Measurements from ENCODE around the gene TYMP. TPM values are rescaled to one million over a fixed set of nuclear protein-coding genes. Genes with fewer than 3 reads are reported as not detected.

Gene TYMP
- total RNA-seq, 4 donors from 2014 or later = 4.4 to 21.5 (median 15.6) TPM

DNA sequence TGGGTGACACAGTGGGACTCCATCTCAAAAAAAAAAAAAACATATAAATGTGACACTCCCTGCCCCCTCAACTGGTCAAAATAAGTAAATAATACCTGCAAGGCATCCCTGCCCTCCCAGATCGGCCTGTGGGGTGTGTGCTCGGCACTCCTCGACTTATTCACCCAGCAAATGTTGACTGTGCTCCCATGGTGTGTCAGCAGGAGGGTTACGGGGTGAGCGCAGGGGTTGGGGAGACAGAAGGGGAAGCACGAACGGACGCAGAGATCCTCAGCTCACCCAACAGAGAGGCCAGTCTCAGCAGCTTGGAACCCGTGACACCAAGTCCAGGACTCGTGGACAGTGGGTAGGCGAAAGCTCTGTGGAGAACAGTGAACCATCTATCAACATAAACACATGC, 50.1 kb downstream of the TYMP start:
- intact Hi-C loops (cut with DNase I; ENCODE audit: low total_unique reads) = no loop called here
- Histone ChIP-seq H3K4me3 (no peak overlapping the region), H3K9me3 (no peaks in the 10 kb centered on the region), H3K4me1 (peaks cover 0 to 4% of the 10 kb centered on the region in 2 donors), H3K27me3 (peaks cover 12 to 18% of the 10 kb centered on the region in 2 donors), H3K36me3 (no peaks in the 10 kb centered on the region), H3K27ac (no peak overlapping the region)
- TF ChIP-seq, protein P1, sequence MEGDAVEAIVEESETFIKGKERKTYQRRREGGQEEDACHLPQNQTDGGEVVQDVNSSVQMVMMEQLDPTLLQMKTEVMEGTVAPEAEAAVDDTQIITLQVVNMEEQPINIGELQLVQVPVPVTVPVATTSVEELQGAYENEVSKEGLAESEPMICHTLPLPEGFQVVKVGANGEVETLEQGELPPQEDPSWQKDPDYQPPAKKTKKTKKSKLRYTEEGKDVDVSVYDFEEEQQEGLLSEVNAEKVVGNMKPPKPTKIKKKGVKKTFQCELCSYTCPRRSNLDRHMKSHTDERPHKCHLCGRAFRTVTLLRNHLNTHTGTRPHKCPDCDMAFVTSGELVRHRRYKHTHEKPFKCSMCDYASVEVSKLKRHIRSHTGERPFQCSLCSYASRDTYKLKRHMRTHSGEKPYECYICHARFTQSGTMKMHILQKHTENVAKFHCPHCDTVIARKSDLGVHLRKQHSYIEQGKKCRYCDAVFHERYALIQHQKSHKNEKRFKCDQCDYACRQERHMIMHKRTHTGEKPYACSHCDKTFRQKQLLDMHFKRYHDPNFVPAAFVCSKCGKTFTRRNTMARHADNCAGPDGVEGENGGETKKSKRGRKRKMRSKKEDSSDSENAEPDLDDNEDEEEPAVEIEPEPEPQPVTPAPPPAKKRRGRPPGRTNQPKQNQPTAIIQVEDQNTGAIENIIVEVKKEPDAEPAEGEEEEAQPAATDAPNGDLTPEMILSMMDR (IDR thresholded peaks at IDR 0.05) = no peak
- DNase-seq = no peak

DNA sequence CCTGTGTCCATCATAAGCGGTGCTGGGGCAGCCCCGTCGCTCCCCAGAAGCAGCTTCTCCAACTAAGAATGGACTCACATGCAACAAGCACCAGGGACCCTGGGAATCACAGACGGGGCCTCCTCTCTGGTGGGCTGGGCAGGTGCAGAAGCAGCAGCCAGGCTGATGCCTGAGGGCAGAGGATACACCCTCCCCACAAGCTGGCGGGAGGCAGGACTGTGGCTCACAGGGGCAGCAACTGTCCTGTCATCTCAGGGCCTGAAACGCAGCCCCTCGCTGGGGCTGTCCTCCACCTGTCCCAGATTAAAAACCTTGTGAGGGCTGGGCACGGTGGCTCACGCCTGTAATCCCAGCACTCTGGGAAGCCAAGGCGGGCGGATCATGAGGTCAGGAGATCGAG, 51.9 kb downstream of the TYMP start:
- peaks cover 0 to 13% of the 10 kb centered on the region in 2 donors for H3K4me1 ChIP-seq
- intact Hi-C loops (cut with DNase I; ENCODE audit: low total_unique reads) = no loop called here
- DNase-seq = no peak
- no peaks in the 10 kb centered on the region for H3K9me3 ChIP-seq
- no peak overlapping the region for H3K4me3 ChIP-seq
- H3K27me3 ChIP-seq = peaks cover 6 to 18% of the 10 kb centered on the region in 2 donors
- H3K27ac ChIP-seq = no peak overlapping the region
- no peaks in the 10 kb centered on the region for H3K36me3 ChIP-seq
- TF ChIP-seq POLR2A (IDR thresholded peaks at IDR 0.05) = no peak
- TF ChIP-seq, protein P1 (IDR thresholded peaks at IDR 0.05) = no peak

DNA sequence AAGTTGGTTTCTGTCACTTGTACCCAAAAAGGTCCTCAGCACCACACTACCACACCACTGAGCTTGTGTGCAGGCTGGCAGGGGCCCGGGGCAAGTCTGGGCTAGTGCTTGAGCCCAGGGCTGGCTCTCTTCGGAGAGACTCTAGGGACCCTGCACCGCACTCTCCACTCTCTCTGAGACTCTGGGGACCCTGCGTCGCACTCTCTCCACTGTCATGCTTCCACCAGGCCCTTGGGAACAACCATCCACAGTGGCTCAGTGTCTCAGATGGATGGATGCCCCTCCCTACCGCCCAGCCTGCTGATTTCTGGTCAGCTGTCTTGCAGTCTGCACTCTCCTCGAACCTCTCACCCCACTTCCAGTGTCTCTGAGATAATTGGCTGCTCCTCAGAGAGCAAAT, 52.9 kb downstream of the TYMP start:
- H3K36me3 ChIP-seq = no peaks in the 10 kb centered on the region
- H3K4me1 ChIP-seq = peaks cover 0 to 15% of the 10 kb centered on the region in 2 donors
- H3K27ac ChIP-seq = no peak overlapping the region
- no peak for DNase-seq
- TF ChIP-seq POLR2A (IDR thresholded peaks at IDR 0.05) = no peak
- TF ChIP-seq, protein P1 (IDR thresholded peaks at IDR 0.05) = no peak
- peaks cover 1 to 9% of the 10 kb centered on the region in 2 donors for H3K27me3 ChIP-seq
- intact Hi-C loops (cut with DNase I; ENCODE audit: low total_unique reads) = no loop called here
- H3K9me3 ChIP-seq = no peaks in the 10 kb centered on the region
- no peak overlapping the region for H3K4me3 ChIP-seq

Other genes with a start within 250 kb of the TYMP start
- 100 to 1,000 TPM in 2 of 4 donors, 10 to 100 TPM in 2; 44.7 to 208 (median 126) TPM for gene PLXNB2, start 222.4 kb downstream of the TYMP start, total RNA-seq
- gene DENND6B, start 203.0 kb downstream of the TYMP start, total RNA-seq = 10 to 100 TPM in 1 of 4 donors, 1 to 10 TPM in 3; 2.9 to 15.5 (median 8.0) TPM
- 10 to 100 TPM; 42.4 to 73.1 (median 47.2) TPM for gene PPP6R2, start 186.7 kb downstream of the TYMP start, total RNA-seq
- 10 to 100 TPM; 35.0 to 84.0 (median 60.9) TPM for gene SBF1, start 55.0 kb downstream of the TYMP start, total RNA-seq
- under 1 TPM in 2 of 4 donors, not detected in 2; 0.14 to 0.95 TPM for gene ADM2, start 48.5 kb downstream of the TYMP start, total RNA-seq
- gene MIOX, start 43.2 kb downstream of the TYMP start, total RNA-seq = not detected
- gene LMF2, start 22.3 kb downstream of the TYMP start, total RNA-seq = 10 to 100 TPM; 19.7 to 61.3 (median 32.0) TPM
- gene NCAPH2, start 21.8 kb downstream of the TYMP start, total RNA-seq = 100 to 1,000 TPM in 1 of 4 donors, 10 to 100 TPM in 3; 51.7 to 155 (median 55.4) TPM
- gene SCO2, start 4.4 kb downstream of the TYMP start, total RNA-seq = 1 to 10 TPM in 2 of 4 donors, not detected in 2; 3.5 to 3.9 TPM
- gene KLHDC7B, start 15.9 kb upstream of the TYMP start, total RNA-seq = not detected
- gene SYCE3, start 32.9 kb upstream of the TYMP start, total RNA-seq = not detected
- 10 to 100 TPM in 1 of 4 donors, 1 to 10 TPM in 1, under 1 TPM in 1, not detected in 1; 0.51 to 10.4 (median 7.2) TPM for gene CPT1B, start 48.4 kb upstream of the TYMP start, total RNA-seq
- gene CHKB, start 52.8 kb upstream of the TYMP start, total RNA-seq = 10 to 100 TPM; 13.5 to 75.6 (median 55.2) TPM
- gene MAPK8IP2, start 70.8 kb upstream of the TYMP start, total RNA-seq = 1 to 10 TPM in 3 of 4 donors, not detected in 1; 1.7 to 6.1 (median 5.2) TPM
- 10 to 100 TPM in 2 of 4 donors, 1 to 10 TPM in 2; 5.3 to 41.6 (median 10.6) TPM for gene ARSA, start 98.1 kb upstream of the TYMP start, total RNA-seq
- 100 to 1,000 TPM in 1 of 4 donors, 10 to 100 TPM in 2, 1 to 10 TPM in 1; 8.6 to 101 (median 16.9) TPM for gene SHANK3, start 142.8 kb upstream of the TYMP start, total RNA-seq
- 1 to 10 TPM in 1 of 4 donors, under 1 TPM in 1, not detected in 2; 0.35 to 7.9 TPM for gene ACR, start 208.2 kb upstream of the TYMP start, total RNA-seq

Data from uterus (tissue), 4 donors.